NCI-H2196 (cell line): ENCODE results near the gene AURKAIP1.

Experiments used
- DNase-seq: peaks from one replicate; lab custom pipeline; 2025; ENCODE audit not compliant: unreplicated experiment; lab: John Stamatoyannopoulos, UW

Gene AURKAIP1

DNA sequence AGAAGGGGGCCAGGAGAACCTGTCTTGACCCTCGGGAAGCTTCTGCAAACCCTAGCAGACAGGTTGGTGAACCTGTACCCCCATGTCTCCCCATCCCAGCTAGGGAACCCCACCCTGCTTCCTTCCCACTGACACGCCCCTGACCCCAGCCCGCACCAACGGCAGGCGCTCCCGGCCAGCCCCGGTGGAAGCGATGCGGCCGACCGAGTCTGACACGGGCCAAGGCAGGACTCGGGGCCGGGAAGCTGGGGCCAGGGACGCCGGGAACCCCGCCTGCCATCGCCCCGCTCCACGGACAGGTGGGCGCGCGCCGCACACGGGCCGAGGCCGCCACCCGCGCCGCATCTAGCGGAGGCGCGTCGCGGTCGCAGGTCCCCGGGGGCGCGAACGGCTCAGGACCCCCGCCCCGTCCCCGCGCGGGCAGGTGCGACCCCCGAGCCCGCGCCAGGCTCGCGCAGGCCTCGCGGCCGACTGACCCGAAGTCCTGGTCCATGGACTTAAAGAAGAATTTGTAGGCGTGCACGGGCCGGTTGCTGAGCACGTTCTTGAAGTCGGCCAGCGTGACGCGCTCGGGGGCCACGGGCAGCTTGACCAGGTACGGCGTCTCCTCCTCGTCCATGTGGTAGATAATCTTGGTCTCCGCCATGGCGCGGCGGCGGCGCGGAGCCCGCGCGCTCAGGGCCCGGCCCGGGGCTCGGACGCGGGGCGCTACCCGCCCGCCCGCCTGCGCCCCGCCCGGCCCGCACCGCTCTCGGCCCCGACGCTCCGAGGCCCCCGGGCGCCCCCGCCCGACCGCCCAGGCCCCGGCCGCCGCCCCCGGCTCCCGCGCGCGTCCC is 26.4 kb downstream of the AURKAIP1 start:
- no peak for DNase-seq

DNA sequence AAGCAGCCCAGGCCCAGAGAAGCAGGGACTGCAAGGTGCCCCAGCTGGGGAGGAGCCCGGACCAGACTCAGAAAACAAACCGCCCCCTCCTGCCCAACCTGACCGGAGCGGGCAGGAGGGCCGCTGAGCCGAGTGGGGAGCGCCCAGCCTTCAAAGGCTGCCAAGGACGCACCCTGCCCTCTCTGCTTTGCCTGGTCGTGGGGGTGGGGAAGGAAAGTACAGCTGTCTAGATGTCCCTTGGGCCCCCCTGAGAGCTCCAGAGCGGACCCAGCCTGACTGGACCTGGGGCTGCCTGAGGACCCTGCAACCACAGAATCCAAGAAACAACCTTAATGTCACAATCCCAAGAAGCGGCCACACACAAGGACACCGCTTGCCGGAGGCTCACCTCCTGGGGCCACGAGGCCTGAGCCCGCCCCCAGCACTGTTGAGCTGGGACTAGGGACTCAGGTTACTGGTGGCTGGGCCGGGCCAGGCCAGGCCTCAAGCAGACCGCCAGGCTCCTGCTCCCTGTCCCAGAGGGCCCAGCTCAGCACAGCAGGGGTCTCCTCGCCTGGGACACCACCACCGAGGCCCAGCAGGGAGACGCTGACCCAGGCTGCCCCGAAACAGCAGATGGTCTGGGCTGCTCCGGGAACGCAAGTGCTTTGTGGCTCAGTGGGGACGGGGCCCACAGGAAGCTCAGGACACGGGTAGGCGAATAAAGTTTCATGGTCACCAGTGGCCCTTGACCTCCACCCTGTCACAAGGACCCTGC is 27.2 kb downstream of the AURKAIP1 start:
- DNase-seq, result no peak

DNA sequence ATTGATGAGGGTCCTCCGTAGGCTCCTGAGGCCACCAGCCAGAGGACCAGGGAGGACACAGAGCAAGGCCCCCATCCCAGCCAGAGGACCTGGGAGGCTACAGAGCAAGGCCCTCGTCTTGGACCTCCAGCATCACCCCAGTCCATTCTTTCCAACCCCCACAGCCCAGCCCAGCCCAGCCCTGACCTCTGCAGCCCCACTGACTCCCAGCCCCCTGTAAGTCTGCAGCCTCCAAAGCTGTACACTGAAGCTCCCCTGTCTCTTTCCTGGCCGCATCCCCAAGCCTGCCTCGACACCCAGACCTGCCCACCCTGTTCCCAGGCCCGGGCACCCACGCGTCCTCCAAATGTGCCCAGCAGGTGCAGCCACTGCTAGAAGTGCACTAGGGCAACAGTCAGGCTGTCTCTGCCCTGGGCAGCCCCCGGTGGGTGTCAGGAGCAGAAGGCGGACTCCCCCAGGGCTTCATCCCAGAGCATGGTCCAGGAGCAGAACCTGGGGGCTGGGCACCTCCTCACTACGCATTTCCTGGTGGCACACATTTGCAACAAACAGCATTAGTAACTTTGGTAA is 27.9 kb downstream of the AURKAIP1 start:
- no peak for DNase-seq

DNA sequence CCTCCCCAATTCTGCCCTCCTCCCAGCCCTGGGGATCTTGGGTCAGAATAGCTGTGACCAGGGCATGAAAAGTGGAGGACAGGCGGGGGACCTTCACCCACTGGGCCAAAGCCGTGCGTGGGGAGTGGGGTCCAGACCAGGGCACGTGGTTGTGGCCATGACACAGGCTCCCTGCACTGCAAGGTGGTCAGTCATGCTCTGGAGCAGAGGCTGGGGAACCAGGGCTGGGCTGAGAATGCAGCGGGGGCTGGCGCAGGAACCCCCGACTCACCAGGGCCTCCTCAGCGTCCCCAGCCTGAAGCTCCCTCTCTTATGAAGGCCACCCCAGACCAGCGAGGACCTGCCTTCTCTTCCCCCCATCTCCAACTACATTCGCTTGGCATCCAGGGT is 28.5 kb downstream of the AURKAIP1 start:
- no peak for DNase-seq

DNA sequence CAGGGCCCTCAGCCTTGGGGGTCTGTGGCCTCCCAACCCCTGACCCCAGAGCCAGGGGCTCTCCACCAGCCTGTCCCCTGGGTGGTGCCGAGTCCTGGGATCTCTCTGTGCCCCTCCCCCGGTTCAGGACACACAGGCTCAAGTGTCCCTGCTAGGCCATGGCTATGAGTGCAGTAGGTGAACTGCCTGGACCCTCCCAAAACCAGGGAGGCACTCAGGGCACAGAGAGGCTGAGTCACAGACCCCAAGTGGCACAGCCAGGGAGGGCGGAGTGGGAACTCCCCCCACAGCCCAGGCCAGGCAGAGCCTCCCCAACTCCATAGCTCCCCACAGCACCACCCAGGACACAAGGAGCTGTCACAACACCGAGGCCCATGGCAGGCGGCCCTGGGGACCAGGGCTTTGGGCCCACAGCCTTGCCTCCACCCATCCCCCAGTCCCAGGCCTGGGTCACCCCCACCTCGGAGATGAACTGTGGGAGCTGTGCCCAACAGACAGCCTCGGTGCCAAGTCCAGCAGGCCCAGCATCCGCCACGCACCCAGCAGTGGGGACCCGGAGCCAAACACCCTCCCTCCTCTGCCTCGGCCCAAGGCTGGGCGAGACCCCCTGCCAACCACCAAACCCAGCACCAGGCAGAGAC is 29.0 kb downstream of the AURKAIP1 start:
- DNase-seq, result no peak

DNA sequence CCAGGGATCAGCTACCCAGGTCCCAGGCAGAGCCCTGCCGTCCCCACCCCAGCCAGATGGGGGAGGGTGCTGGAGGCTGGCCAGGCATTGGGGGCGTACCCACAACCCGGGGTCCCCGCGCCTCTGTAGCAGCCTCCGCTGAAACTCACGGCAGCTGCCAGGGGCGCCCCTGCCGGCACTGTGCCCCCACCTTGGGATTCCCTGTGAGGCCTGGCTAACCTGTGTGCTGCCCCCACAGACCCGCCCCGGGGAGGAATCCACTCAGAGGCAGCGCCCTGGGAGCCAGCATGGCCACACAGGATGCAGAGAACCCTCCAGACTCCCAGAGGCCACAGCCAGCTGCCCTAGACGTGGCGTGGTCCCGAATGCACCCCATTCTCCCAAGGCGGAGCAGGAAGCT is 29.6 kb downstream of the AURKAIP1 start:
- DNase-seq, result no peak

DNA sequence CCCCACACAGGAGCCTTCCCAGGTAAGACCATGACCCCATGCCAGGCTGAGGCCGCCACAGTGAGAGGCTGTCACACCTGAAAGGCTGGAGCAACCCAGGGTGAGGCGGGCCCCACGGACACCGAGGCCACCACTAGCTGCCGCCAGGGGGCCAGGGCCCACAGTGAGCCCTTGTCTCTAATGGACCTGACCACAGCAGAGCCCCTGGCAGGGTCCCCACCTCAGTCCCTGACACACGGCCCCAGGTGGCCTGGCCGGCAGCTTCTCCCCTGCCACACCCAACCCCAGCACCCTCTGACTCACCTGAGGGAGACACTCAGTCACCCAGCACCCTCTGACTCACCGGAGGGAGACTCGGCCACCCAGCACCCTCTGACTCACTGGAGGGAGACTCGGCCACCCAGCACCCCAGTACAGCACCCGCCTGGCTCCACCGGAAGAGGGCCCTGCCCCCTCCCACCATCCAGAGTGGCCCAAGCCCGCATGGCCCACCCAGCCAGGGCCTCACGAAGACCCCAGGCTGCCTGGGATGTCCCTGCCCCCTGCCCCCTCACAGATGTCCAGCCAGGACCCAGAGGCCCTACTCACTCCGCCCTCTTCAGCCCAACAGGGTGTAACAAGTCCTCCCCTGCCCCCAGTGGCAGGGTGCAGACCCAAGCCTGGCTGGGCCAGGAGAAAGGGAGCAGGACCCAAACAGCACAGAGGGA is 30.2 kb downstream of the AURKAIP1 start:
- no peak for DNase-seq

DNA sequence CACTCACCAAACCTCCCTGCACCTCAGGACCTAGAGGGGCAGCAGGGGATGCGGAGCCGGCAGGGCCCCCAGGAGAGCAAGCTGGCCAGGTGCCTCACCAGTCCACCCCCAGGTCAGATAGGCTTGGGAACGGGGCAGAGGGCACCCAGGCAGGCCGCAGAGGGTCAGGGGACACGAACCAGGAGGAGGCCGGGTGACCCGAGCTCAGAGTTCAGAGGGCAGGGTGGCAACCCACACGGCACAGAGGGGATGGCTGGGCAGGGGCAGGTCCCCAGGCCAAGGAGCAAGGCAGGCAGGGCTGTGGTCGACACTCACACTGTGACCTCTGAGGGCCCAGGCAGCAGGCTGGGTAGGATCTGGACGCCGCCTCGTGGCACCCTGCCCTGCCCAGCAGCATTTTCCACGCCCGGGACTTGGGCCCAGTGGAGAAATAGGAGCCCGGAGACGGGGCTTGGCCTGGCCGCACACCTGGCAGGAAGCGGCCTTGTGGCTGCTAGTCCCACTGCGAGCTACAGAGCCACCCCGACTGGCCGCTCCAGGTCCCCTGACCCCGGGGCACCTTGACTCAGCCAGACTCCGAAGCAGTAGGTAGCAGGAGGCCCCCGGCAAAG is 31.1 kb downstream of the AURKAIP1 start:
- DNase-seq, result no peak

DNA sequence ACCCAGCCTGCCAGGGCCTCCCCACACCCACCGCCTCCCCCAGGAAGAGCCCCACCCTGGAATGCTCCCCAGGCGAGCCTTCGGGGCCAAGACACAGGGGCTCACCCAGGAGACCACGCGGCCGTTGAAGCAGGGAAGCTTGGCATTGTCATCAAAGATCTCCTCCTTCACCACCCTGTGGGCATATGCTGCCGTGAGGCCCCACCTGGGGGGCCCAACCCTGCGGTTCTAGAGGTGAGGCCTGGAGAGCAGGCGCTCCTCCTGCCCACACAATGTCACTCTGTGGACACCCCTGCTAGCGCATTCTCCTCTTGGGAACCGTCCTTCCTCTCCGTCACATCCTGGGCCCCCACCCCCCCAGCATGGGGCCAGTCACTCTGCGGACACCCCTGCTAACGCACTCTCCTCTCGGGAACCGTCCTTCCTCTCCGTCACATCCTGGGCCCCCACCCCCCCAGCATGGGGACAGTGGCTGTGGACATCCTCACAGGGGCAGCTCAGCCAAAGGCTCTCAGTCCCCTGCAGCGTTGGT is 32.4 kb downstream of the AURKAIP1 start:
- no peak for DNase-seq

DNA sequence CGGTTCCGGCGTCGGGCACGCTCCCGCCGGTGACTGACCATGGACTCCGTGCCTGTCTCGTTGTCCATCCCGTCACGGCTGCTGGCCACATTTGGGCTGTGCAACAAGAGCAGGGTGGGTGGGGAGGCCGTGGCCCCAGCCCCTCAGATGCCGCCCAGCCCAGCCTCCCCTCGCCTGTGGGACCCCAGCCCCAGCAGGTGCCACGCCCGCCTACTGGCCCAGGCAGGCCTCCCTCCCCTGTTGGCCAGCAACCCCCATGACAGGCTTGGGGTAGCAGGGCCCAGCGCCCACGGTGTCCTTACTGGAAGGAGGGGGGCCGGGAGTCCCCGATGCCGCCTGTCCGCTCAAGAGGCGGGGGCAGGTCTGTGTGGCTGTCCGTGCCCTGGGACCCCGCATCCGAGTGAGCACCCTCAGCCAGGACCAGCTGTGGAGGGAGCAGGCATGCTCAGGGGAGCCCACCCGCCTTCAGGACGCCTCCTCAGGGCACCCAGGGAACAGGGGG is 32.9 kb downstream of the AURKAIP1 start:
- no peak for DNase-seq

DNA sequence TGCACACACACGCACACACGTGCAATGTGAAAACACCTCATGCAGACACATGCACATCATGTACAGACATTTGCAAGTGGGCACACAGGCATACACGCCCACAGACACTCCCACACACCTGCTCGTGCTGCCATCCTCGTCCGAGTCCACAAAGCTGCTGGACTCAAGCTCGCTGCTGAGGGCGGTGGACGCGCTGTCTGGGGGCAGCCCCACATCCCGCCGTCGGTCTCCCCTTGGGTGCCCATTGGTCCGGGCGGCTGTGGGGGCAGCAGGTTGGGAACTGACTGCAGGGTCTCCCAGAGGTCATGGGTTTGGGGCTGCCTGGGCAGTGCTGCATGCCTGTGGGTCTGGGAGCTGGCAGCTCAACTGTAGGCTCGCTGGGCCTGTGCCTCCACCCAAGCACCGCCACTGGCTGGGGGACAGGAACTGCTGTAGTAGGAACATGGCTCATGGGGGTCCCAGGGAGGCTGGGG is 33.4 kb downstream of the AURKAIP1 start:
- DNase-seq, result no peak

DNA sequence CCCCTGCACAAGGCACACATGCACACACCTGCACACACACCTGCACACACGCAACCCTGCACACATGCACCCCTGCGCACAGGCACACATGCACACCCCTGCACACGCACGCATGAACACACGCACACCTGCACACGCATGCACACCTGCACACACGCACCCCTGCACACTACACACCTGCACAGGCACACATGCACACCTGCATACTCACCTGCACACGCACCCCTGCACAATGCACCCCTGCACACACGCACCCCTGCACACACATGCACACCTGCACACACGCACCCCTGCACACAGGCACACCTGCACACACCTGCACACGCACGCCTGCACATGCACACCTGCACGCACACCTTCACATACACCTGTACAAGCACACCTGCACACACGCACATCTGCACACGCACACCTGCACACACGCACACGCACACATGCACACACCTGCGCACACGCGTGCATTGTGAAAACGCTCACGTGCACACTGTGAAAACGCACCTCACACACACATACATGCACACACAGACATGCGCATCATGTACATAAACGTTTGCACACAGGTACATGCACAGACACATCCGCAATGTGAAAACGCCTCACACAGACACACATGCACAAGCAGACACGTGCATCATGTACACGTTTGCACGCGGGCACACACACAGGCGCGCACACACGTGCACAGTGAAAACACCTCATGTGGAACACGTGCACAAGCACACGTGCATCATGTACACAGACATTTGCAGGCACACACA is 34.0 kb downstream of the AURKAIP1 start:
- DNase-seq, result no peak

DNA sequence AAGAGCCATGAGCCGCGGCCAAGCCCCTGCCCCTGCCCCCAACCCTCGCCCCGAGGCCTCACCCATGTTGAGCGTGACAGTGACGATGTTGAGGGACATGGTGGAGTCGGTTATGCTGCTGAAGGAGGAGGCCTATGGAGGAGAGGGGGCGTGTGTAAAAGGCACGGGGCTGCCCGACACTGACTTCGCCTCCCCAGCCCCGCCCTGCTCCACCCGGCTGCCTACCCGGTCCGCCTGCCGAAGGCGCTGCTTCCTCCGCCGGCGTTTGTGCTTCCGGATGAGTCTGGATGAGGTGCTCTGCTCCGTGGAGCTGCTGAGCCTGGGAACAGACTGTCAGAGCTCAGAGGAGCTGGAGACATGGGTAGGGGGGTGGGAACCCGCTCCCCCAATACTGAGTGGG is 34.8 kb downstream of the AURKAIP1 start:
- DNase-seq, result no peak

DNA sequence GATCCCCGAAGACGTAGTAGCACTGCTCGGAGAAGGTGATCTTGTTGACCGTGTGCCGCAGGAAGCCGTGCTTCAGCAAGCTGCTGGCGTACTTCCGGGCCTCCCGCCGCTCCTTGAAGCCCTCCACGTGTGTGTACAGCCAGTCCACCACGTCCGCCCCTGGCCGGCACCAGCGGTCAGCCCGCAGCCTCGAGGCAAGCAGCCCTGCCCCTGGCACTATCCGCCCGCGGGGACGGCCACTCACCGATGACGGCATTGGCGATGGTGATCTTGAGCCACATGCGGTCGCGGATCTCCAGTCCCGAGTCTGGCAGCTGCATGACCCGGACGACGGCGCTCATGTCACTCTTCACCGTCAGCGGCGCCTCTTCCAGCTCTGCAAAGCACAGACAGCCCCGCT is 36.7 kb downstream of the AURKAIP1 start:
- DNase-seq, result no peak

DNA sequence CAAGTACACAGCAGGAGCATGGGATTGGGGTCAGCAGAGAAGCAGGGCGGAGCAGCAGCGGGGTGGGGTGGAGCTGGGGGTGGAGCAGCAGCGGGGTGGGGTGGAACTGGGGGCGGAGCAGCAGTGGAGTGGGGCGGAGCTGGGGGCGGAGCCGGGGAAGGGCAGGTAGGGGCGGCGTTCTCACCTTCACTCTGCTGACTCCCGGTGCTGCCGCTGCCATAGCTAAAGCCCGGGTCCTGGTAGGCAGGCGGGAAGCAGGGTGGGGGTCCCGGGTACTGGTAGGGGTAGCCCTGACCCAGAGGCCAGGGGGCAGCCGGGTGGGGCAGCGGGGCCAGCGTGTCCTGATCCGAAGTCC is 37.2 kb downstream of the AURKAIP1 start:
- peak; percentile 40 for DNase-seq

DNA sequence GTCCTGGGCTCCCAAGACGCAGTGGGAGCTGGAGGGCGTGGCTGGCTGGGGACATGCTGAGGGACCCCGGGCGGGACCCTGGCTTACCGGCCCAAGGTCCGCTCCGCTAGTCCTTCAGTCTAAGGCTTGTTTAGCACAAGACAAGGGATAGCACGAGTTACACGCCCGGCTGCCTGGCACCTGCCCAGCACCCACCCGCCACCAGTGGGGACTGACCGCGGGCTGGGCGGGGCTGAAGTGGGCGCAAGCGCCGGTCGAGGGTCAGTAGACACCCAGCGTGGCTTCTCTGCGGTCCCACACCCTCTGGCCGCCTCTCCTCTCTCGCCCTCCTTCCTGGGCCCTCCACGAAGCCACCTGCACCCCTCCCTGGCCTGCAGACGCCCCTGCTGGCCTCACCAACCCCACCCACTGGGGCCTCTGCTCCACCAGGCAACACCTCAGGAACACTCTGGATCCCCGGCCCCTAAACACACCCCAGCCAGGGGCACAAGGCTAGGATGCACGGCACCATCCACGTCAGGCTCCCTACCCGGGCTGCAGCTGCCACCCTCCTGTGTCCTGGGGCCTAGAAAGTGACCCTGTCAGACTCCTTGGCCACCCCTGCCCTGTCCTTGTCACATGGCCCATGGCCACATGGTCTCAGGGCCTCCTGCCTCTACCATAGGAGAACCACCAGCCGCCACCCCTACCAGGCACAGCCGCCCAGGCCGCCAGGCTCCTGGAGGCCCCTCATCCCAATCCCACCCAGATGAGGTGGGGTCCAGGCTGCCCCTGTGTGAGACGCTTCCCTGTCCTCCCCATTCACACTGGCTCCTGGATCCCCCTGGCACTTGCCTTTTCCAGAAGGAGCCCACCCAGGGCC is 37.8 kb downstream of the AURKAIP1 start:
- no peak for DNase-seq

DNA sequence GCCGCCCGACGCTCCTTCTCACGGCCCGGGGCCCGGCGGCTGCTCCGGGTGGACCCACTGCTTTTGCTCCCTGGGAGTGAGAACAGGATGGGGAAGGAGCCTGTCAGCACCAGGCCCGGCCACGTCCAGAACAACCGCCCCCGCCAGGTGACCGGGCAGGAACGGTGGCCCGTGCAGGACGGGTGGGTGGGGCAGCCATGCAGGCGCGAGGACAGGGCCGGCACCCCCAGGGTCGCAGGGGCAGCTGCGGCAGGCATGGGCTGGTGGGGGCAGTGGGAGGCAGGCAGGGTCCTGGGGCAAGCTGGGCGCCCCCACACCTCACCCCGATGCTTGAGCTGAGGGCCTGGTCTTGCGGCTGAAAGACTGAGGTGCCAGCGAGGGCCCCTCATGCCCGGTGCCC is 38.6 kb downstream of the AURKAIP1 start:
- DNase-seq, result no peak

DNA sequence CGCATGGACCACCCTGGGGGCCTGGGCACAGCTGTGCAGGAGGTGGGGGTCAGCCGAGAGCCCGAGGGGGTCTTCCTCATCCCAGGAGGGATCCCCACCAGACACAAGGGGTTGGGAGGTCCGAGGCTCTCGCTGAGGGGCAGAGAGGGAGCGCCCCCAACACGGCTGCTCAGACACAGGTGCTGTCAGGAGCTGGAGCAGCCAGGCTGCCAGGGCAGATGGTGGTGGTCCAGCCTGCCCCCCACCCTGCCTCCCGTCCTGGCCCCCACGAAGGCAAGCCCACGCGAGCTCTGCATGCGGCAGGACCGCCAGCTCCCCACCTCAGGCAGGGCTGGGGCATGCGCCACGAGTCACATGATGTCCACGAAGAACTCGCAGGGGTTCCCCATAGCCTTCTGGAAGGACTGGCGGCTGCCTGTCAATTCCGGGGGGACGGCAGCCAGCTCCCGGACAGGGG is 39.2 kb downstream of the AURKAIP1 start:
- DNase-seq, result no peak
